HepG2 (cell line): Measurements from ENCODE around the gene TET2.

Source experiments
- GATAD1 ChIP-seq: IDR thresholded peaks from 2 replicates; pipeline ENCODE4 v1.6.1; 2016; ENCODE audit warnings: missing genetic modification reagents, missing compliant biosample characterization
- KAT7 ChIP-seq: IDR thresholded peaks from 2 replicates; pipeline ENCODE4 v1.6.1; 2018; ENCODE audit warnings: borderline replicate concordance, missing compliant biosample characterization
- RAD51 ChIP-seq: fragments of 450-650 bp; IDR thresholded peaks from 2 replicates; pipeline ENCODE4 v1.6.1; 2016; ENCODE audit warnings: borderline replicate concordance
- RFX5 ChIP-seq: IDR thresholded peaks from 2 replicates; pipeline ENCODE4 v1.6.1; 2011; ENCODE audit warnings: low read depth, low read length, improper control_type of control experiment
- ZNF431 ChIP-seq: sonication (generic); formaldehyde crosslinking; IDR thresholded peaks from 2 replicates; pipeline ENCODE4 v1.9.0; 2022; ENCODE audit warnings: missing genetic modification reagents, low read depth, mild to moderate bottlenecking, borderline replicate concordance
- TF ChIP-seq, protein P1 (sequence below): sonication (generic); formaldehyde crosslinking; IDR thresholded peaks from 2 replicates; pipeline ENCODE4 v1.4.0; 2020; ENCODE audit warnings: missing genetic modification reagents, borderline replicate concordance

DNA sequence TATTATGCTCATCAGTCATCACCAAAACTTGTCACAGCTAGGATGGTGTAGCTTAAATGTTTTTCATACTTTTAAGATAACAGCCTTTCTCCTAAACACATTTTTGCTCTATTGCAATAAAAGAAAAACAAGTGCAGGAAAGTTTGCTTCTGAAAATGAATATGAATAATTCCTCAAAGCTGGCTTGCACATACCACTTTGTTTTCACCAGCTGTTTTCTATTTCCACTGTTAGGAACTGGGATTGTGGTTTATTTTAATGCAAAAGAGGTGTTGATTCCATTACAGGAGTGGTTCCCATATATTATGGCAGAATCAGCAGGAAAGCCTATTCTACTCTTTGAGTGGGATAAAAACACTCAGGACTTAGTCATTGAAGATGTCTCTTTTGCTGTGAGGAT is 181.3 kb downstream of the TET2 start:
- no peak for TF ChIP-seq GATAD1
- TF ChIP-seq, protein P1, sequence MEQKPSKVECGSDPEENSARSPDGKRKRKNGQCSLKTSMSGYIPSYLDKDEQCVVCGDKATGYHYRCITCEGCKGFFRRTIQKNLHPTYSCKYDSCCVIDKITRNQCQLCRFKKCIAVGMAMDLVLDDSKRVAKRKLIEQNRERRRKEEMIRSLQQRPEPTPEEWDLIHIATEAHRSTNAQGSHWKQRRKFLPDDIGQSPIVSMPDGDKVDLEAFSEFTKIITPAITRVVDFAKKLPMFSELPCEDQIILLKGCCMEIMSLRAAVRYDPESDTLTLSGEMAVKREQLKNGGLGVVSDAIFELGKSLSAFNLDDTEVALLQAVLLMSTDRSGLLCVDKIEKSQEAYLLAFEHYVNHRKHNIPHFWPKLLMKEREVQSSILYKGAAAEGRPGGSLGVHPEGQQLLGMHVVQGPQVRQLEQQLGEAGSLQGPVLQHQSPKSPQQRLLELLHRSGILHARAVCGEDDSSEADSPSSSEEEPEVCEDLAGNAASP = no peak
- TF ChIP-seq RAD51 = no peak
- TF ChIP-seq RFX5 = no peak
- no peak for TF ChIP-seq KAT7
- no peak for TF ChIP-seq ZNF431
